Retina (tissue), 1 donor: ENCODE measurements around the gene USP51.
"Not testable (repeated sequence)": the region's sequence is repeated elsewhere in the genome, so short reads cannot be mapped to it uniquely, and the experiment has no call there.

Experiments
- DNase-seq: peaks from one replicate; pipeline ENCODE4 v3.0.0-alpha.2; 2016

USP51 gene

GRCh38 chrX:55489314-55490009, at the start of gene USP51:
USP51 (minus strand) TSS chrX:55489848; CDS start chrX:55488939, 909 bp downstream.
- DNase-seq, result no peak

DNA sequence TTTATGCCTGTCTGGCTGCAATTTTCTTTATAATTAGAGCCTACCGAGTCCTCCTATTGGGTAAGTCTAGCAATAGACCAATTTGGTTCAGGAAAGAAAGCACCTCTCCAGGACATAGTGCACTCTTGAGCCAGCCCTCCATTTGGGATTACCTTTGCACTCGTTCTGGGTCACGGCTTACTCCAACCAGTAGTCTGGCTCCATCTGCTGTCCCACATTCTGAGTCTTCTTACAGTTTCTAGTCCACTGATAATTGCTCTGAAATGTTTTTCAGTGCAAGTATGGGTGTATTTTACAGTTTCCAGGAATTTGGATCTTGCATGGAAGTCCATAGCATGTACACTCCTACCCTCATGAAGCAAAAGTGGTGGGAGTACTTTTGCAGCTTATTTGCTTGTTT, 34.8 kb upstream of the USP51 start:
- no peak for DNase-seq

DNA sequence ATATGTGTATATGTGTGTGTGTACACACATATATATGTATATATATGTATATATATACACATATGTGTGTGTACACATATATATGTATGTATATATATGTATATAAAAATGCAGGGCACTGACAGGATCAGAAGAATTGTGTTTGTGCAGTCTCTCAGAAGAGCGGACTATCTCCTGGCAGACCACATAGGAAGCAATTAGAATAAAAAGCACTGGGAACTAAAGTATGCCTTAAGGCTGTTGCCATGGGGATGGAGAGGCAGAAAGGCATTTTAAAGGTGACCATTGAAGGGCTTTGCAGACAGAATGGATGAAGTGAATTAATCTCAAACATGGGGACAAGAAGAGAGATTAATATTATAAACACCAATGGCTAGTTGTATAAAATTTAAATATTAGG, 33.7 kb upstream of the USP51 start:
- DNase-seq, result no peak

DNA sequence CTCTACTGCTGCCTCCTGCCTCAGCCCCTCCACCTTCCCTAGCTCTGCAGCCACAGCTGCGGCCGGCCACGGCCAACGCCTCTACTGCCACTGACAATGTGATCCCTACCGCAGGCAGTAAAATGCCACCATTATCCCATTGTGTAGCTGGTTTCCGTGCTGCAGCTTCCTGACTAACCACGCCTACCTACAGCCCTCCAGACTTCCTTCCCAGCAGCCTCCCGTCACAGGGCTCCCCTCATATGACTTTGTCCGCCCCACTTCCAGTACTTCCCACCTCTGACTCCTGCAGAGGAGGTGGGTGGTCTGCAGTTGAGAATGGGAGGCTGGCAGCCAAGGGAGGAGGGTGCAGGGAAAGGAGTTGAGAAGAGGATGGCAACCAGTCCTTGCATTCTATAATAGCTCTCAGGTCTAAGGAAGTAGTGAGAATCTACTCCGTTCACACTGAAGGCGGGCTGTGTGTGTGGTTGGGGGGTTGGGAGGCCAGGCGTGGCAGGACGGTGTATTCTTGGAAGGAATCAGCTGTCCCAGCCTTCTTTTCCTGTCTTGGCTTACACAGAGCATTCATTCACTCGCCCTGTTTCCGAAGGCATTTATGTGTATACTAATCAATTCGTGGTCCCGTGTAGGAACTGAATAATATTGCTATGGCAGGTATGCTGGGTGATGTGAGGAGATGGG, 33.1 kb upstream of the USP51 start:
- no peak for DNase-seq

DNA sequence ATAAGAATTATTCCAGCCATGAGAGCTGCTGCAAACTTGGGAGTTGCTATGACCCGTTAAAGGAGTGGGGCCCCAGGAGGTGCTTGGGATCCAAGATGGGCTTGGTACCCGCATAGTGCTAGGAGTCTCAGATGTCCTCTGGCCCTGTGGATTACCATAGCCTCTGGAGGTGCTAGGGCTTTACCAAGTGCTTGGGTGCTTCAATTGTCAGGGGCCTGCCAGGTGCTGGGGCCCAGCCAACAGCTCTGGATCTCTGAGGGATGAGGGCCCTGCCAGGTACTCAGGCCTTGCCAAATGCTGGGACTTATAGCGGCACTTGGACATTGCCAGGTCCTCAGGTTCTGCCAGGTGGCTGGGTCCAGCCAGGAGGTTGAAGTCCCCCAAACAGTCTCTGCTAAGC, 32.0 kb upstream of the USP51 start:
- no peak for DNase-seq

GRCh38 chrX:55516794-55517481, 27.3 kb upstream of the USP51 start:
- not testable (repeated sequence) for DNase-seq

- DNase-seq, result not testable (repeated sequence)
Measured at GRCh38 chrX:55513045-55513737, 23.5 kb upstream of the USP51 start.

GRCh38 chrX:55508410-55509152, 18.9 kb upstream of the USP51 start:
- not testable (repeated sequence) for DNase-seq

DNA sequence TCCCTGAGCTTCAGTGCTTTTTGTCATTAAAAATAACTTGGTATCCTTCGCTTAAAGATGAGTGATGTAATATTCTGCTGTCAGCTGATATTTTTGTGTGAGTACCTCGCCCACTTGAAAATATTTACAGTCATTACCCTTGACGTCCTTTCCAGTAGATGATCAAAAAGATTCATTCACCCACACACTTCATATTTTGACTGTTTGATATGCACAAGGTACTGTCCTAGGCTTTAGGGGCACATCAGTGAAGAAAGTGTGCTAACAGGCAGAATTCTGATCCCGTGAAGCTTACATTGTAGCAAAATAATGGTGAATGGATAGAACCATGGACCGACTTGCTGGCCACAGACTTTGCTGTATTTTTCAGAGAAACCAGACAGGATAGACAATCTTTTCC, 18.1 kb upstream of the USP51 start:
- DNase-seq, result not testable (repeated sequence)

DNA sequence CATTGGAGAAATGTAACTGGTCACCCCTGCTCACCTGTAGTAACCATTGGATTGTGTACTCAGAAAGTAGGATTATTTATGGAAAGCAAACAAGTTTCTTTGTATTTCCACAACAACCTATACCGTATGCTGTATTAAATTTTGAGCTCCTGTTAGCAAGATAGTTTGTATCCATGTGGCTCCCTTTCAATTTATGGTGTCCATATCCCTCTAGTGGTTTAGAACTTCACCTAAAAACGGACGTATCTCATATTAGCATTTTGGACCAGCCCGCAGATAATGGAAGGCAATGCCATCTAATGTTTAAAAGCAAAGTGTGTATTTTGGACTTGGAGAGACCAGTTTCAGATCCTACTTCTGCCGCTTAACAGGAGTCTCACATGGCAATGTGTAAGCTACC, 17.4 kb upstream of the USP51 start:
- DNase-seq, result not testable (repeated sequence)

DNA sequence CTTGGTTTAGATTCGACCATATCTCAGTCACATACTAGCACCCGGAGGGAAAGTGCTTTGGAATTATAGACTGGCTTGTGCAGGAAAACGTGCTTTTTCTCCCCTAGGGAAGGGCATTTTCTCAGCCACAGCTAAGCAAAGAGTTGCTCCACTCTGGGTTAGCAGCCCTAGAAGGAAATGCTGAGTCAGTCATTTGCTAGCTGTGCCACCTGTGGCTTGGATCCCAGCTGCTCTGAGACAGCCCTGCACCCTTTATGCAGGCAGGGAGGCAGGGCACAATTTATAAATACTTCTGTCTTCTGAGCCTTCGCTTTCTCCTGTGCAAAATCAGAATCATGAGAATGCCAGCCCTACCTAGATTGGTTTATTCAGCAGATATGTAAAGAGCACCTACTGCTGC, 1.3 kb upstream of the USP51 start:
- DNase-seq, result no peak

- DNase-seq, result no peak
Measured at GRCh38 chrX:55490121-55490520, 473 bp upstream of the USP51 start.

- DNase-seq, result peak; percentile 89
Measured at GRCh38 chrX:55488593-55489313, 895 bp downstream of the USP51 start.

- peak; percentile 47 for DNase-seq
Measured at GRCh38 chrX:55488006-55488592, 1.5 kb downstream of the USP51 start.

- DNase-seq, result no peak
Measured at GRCh38 chrX:55487143-55487542, 2.5 kb downstream of the USP51 start.

DNA sequence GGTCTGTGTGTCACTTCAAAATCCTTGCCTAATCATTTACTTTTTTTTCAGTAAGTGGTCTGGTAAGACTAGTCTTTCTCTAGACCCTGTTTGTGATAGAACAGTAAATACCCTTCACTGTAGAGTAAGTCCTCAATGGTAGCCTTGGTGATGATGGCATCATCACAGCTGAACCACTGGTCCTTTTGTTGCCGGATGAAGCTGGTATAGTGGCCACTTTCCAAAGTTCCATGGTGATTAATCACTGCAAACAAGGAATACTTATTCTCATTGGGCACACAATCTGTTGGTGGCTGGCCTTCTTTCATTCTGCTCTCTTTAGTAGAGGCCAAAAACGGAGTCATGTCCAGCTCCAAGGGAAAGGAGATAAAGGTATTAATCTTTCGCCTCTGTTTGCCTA, 2.9 kb downstream of the USP51 start:
- no peak for DNase-seq

DNA sequence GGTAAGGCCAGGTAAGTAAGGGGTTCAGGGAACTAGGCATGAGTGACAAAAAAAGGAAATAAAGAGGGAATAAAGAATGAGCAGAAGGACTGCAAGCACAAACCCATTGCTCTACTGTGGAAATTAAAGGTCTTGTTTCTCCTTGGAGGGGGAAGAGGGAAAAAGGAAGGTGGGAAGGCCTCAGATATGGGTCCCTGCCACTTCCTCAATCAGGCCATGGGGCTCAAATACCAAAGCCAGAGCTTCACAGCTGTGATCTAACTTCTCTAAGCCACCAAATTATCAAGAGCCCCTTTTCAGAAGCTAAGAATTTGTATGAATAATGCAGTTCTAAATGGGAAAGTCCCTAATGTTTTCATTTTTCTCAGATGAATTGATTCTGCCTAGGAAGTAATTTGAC, 4.7 kb downstream of the USP51 start:
- DNase-seq, result no peak

DNA sequence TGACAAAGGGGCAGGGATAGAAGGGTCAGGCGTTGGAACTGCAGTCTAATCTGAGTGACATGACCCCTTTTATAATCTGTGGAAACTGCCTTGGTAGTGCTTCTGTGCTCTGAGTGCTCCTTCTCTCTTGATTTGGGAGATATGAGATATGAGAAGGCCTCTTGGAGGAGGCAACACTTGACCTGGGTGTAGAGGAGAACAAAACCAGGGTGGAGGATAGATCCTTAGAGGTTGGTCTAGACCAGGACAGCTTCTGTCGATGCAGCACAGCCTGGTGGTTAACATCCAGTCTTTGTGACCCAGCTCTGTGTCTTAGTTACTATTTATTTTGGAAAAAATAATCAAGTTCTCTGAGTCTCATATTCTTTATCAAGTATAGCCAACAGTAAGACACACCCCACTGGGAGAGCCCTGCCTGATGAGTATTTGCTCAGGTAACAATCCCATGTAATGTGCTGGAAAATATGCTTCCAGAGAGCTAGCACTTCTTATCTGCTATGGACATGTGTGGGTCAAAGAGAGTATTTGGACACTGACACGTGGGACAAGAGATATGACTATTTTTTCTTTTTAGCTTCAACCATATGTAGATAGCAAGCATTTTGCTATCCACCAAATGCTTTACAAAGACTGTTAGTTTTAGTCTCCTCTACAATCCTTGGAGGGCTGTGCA, 9.1 kb downstream of the USP51 start:
- no peak for DNase-seq

GRCh38 chrX:55479956-55480355, 9.7 kb downstream of the USP51 start:
- DNase-seq, result not testable (repeated sequence)

- DNase-seq, result not testable (repeated sequence)
Measured at GRCh38 chrX:55465791-55466190, 23.9 kb downstream of the USP51 start.

- not testable (repeated sequence) for DNase-seq
Measured at GRCh38 chrX:55465108-55465507, 24.5 kb downstream of the USP51 start.
